IPS DF 4.7 (cell line): Measurements from ENCODE around the gene MAP1LC3B2.

Experiments
- DNase-seq: peaks from one replicate; pipeline ENCODE4 v3.0.0-alpha.2; 2013; ENCODE audit warnings: low spot score; ENCODE audit errors: extremely low read depth

MAP1LC3B2 gene

GRCh38 chr12:116594325-116595038 is 35.3 kb downstream of the MAP1LC3B2 start:
- no peak for DNase-seq

GRCh38 chr12:116595186-116595585 is 36.0 kb downstream of the MAP1LC3B2 start:
- no peak for DNase-seq

GRCh38 chr12:116595672-116596071 is 36.5 kb downstream of the MAP1LC3B2 start:
- no peak for DNase-seq

GRCh38 chr12:116597886-116598285 is 38.7 kb downstream of the MAP1LC3B2 start:
- no peak for DNase-seq

- DNase-seq: no peak
Observed at GRCh38 chr12:116598311-116599284, 39.4 kb downstream of the MAP1LC3B2 start.

- no peak for DNase-seq
Observed at GRCh38 chr12:116599285-116600136, 40.3 kb downstream of the MAP1LC3B2 start.

GRCh38 chr12:116600959-116601918 is 42.1 kb downstream of the MAP1LC3B2 start:
- DNase-seq: no peak

GRCh38 chr12:116601933-116602810 is 43.0 kb downstream of the MAP1LC3B2 start:
- no peak for DNase-seq

GRCh38 chr12:116603546-116604177 is 44.5 kb downstream of the MAP1LC3B2 start:
- no peak for DNase-seq

GRCh38 chr12:116604178-116604895 is 45.2 kb downstream of the MAP1LC3B2 start:
- no peak for DNase-seq

- DNase-seq: no peak
Observed at GRCh38 chr12:116604951-116605641, 45.9 kb downstream of the MAP1LC3B2 start.

GRCh38 chr12:116606397-116606796 is 47.2 kb downstream of the MAP1LC3B2 start:
- no peak for DNase-seq

- no peak for DNase-seq
Observed at GRCh38 chr12:116607039-116607438, 47.9 kb downstream of the MAP1LC3B2 start.

GRCh38 chr12:116609319-116610114 is 50.3 kb downstream of the MAP1LC3B2 start:
- DNase-seq: no peak

- no peak for DNase-seq
Observed at GRCh38 chr12:116610971-116611541, 51.9 kb downstream of the MAP1LC3B2 start.

- DNase-seq: no peak
Observed at GRCh38 chr12:116612436-116612835, 53.3 kb downstream of the MAP1LC3B2 start.
